Measurements from ENCODE around the gene IFT20. TPM values are rescaled to one million over a fixed set of nuclear protein-coding genes. Genes with fewer than 3 reads are reported as not detected.
A peak's percentile ranks its signal among the peaks of the same experiment; 100 is the strongest.

IFT20 gene
- 10 to 100 TPM; 52.6 to 53.1 TPM for total RNA-seq
- 36.6 TPM for polyA plus RNA-seq (2013, experiment 1 of 2)
- polyA plus RNA-seq (2013, experiment 2 of 2) = 28.5 TPM
- 7.1 to 50.7 (median 21.8) reads per million in 172 experiments for total RNA-seq

- DNase-seq (peak; percentile 92 to 100 (median 96)), ATAC-seq (ENCODE audit: poor library complexity) (peak; percentile 95)
- CTCF ChIA-PET = interaction anchor here (0.9 to 2.3 kb wide), 6 partner anchors 16 to 102 kb away, joined by 3 to 15 read pairs (median 4); partner anchors contain the start of genes POLDIP2 and TMEM97
- Mint-ChIP-seq H3K36me3 (ENCODE audit: low read depth) (peaks cover 37% of the 10 kb centered on the region), H3K27me3 (no peaks in the 10 kb centered on the region), H3K27ac (peak within 1 kb of the TSS; percentile 88), H3K4me1 (ENCODE audit: low read depth) (peaks cover 56% of the 10 kb centered on the region), H3K4me3 (peak within 1 kb of the TSS; percentile 98), H3K9me3 (no peaks in the 10 kb centered on the region)
- Histone ChIP-seq H3K36me3 (ENCODE audit: insufficient read depth, low read length) (peaks cover 37% of the 10 kb centered on the region), H3K9me3 (ENCODE audit: control insufficient read depth in 1 of 2, insufficient read depth in 1 of 2, low read length in 2 of 2) (peaks cover 0 to 3% of the 10 kb centered on the region in 2 experiments), H3K27me3 (ENCODE audit: control insufficient read depth in 1 of 2, insufficient read depth in 2 of 2, low read length in 2 of 2) (no peaks in the 10 kb centered on the region), H3K4me1 (ENCODE audit: insufficient read depth, low read length) (peaks cover 38% of the 10 kb centered on the region), H3K27ac (ENCODE audit: low read depth in 1 of 2, low read length in 2 of 2) (peak within 1 kb of the TSS; percentile 87 to 91), H3K4me3 (ENCODE audit: low read length) (peak within 1 kb of the TSS; percentile 92)
- POLR2A ChIA-PET = interaction anchor here (0.6 to 2.5 kb wide), 21 partner anchors 10 to 958 kb away, joined by 3 to 118 read pairs (median 6); partner anchors contain the start of genes BLTP2, LYRM9, NUFIP2 and PHF12
- intact Hi-C loops (cut with DNase I, micrococcal nuclease) = loop anchor here (1.0 to 10.0 kb wide), 7 partner anchors 16 to 617 kb away; partner anchors contain the start of genes TMEM97 (in 2 of the 2), BLTP2 (in 1 of the 2), FAM222B (in 1 of the 2) and NLK (in 1 of the 2)
- no peak for TF ChIP-seq CTCF (IDR thresholded peaks at IDR 0.05)
Observed at GRCh38 chr17:28335201-28335958, at the start of gene IFT20, which contains the start of gene TNFAIP1. Gene IFT20 (minus strand): TSS chr17:28335472. CDS start chr17:28331985, 3,487 bp downstream. Gene TNFAIP1 (plus strand): TSS chr17:28335761. CDS start chr17:28339522, 3,761 bp downstream.

GRCh38 chr17:28385037-28385400 lies 49.7 kb upstream of the IFT20 start:
- Histone ChIP-seq H3K27me3 (ENCODE audit: control insufficient read depth in 1 of 2, insufficient read depth in 2 of 2, low read length in 2 of 2) (no peaks in the 10 kb centered on the region), H3K36me3 (ENCODE audit: insufficient read depth, low read length) (peaks cover 21% of the 10 kb centered on the region), H3K27ac (ENCODE audit: low read depth in 1 of 2, low read length in 2 of 2) (no peak overlapping the region), H3K4me3 (ENCODE audit: low read length) (peak overlapping the region; percentile 94), H3K4me1 (ENCODE audit: insufficient read depth, low read length) (peaks cover 29% of the 10 kb centered on the region), H3K9me3 (ENCODE audit: control insufficient read depth in 1 of 2, insufficient read depth in 1 of 2, low read length in 2 of 2) (no peaks in the 10 kb centered on the region)
- peaks cover 8% of the 10 kb centered on the region for H3K27me3 Mint-ChIP-seq
- TF ChIP-seq CTCF (IDR thresholded peaks at IDR 0.05) = no peak
- CTCF ChIA-PET = interaction anchor here (1.3 kb wide), 1 partner anchor 49 kb away, joined by 4 read pairs; the partner anchor contains the start of genes IFT20 and TNFAIP1
- intact Hi-C loops (cut with DNase I, micrococcal nuclease) = loop anchor here in 1 of 2 experiments (10.0 kb wide), 1 partner anchor 160 kb away; no protein-coding TSS in a partner anchor
- peak overlapping the region; percentile 64 for H3K27ac Mint-ChIP-seq
- DNase-seq (peak in 3 of 14 experiments; percentile 7 to 31 (median 17)), ATAC-seq (ENCODE audit: poor library complexity) (no peak)
- POLR2A ChIA-PET = interaction anchor here (1.0 to 4.9 kb wide), 10 partner anchors 14 to 343 kb away, joined by 3 to 31 read pairs (median 4); partner anchors contain the start of genes ALDOC, BLTP2, IFT20 and NEK8
- H3K4me3 Mint-ChIP-seq = peak overlapping the region; percentile 94
- peaks cover 25% of the 10 kb centered on the region for H3K36me3 Mint-ChIP-seq (ENCODE audit: low read depth)
- no peaks in the 10 kb centered on the region for H3K9me3 Mint-ChIP-seq
- H3K4me1 Mint-ChIP-seq (ENCODE audit: low read depth) = peaks cover 36% of the 10 kb centered on the region
